Brain microvascular endothelial cell (primary cell): ENCODE results near the gene AUH.
A peak's percentile ranks its signal among the peaks of the same experiment; 100 is the strongest.

Experiments used
- DNase-seq: peaks from one replicate; pipeline ENCODE4 v3.0.0-alpha.2; 2020
- H3K27ac ChIP-seq: fragments of 250-450 bp; sonication (Bioruptor Pico); 2 replicates; pipeline ENCODE4 v1.5.1; 2020; ENCODE audit warnings: mild to moderate bottlenecking, moderate library complexity
- H3K27me3 ChIP-seq: fragments of 250-450 bp; sonication (Bioruptor Pico); replicated peaks from 2 replicates; pipeline ENCODE4 v1.5.1; 2020; ENCODE audit warnings: mild to moderate bottlenecking
- H3K36me3 ChIP-seq: fragments of 250-450 bp; sonication (Bioruptor Pico); replicated peaks from 2 replicates; pipeline ENCODE4 v1.5.1; 2020; ENCODE audit warnings: mild to moderate bottlenecking
- H3K4me3 ChIP-seq: 2 replicates; pipeline ENCODE4 v1.5.1; 2011; ENCODE audit warnings: low read depth, mild to moderate bottlenecking, control low read depth, low read length, moderate library complexity
- in situ Hi-C: cut with HindIII; loops from 2 replicates; pipeline ENCODE4 v1.10.0; 2017; ENCODE audit warnings: low sequenced_read_pairs, low pct_ligation_motif_present
- TF ChIP-seq, protein P1 (sequence below): IDR thresholded peaks from 2 replicates; pipeline ENCODE4 v1.5.1; 2011; ENCODE audit warnings: low read depth, mild to moderate bottlenecking, moderate library complexity, low read length, control low read depth, inconsistent platforms; ENCODE audit errors: missing control alignments

AUH gene

DNA sequence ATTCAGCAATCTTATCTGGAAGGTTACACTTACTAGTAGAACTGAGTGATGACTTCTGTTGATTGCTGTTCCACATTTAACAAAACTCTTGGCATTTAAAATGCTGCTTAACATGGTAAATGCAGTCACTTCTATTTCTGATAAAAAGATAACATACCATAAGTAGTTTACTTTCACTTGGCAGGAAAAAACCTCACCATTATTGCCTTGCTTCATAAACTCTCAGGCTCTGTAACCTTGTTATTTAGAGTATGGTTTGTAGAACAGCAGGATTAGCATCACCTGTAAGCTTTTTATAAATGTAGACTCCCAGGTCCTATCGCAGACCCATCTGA, 55.5 kb downstream of the AUH start:
- no peak overlapping the region for H3K27ac ChIP-seq
- no peak for DNase-seq
- TF ChIP-seq, protein P1, sequence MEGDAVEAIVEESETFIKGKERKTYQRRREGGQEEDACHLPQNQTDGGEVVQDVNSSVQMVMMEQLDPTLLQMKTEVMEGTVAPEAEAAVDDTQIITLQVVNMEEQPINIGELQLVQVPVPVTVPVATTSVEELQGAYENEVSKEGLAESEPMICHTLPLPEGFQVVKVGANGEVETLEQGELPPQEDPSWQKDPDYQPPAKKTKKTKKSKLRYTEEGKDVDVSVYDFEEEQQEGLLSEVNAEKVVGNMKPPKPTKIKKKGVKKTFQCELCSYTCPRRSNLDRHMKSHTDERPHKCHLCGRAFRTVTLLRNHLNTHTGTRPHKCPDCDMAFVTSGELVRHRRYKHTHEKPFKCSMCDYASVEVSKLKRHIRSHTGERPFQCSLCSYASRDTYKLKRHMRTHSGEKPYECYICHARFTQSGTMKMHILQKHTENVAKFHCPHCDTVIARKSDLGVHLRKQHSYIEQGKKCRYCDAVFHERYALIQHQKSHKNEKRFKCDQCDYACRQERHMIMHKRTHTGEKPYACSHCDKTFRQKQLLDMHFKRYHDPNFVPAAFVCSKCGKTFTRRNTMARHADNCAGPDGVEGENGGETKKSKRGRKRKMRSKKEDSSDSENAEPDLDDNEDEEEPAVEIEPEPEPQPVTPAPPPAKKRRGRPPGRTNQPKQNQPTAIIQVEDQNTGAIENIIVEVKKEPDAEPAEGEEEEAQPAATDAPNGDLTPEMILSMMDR: no peak
- H3K36me3 ChIP-seq: no peaks in the 10 kb centered on the region
- H3K4me3 ChIP-seq: no peak overlapping the region
- in situ Hi-C loops: no loop called here
- no peaks in the 10 kb centered on the region for H3K27me3 ChIP-seq

DNA sequence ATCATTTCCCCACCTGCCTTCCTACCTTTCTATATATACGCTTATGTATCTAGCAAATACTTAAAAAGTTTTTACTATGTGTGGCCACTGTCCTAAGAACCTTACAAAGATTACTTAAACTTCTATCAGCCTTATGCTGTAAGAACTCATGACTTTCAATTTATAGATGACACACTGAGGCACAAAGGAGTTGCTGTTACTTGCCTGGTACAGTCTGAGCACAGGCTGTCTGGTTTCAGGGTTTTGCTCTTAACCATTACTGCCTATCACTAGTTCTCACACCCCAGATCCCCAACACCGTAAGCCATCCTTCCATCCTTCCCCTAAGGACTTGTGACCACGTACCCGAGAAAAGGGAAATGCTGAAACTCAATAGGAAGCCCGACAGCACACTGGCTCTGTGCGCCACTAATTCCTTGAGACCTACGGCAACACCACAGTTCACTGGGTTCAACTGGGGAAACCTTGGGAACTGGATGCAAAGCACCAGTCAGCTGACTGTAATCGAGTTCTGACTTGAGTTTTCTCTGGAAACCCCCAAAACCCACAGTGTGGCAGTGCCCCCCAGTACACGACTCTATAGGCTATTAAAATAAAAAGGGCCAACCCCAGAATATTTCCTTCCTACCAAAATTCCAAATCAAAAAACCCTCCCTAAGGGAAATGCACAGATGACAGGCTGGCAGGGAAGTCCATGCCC, 56.0 kb downstream of the AUH start:
- H3K27ac ChIP-seq: no peak overlapping the region
- TF ChIP-seq, protein P1: no peak

DNA sequence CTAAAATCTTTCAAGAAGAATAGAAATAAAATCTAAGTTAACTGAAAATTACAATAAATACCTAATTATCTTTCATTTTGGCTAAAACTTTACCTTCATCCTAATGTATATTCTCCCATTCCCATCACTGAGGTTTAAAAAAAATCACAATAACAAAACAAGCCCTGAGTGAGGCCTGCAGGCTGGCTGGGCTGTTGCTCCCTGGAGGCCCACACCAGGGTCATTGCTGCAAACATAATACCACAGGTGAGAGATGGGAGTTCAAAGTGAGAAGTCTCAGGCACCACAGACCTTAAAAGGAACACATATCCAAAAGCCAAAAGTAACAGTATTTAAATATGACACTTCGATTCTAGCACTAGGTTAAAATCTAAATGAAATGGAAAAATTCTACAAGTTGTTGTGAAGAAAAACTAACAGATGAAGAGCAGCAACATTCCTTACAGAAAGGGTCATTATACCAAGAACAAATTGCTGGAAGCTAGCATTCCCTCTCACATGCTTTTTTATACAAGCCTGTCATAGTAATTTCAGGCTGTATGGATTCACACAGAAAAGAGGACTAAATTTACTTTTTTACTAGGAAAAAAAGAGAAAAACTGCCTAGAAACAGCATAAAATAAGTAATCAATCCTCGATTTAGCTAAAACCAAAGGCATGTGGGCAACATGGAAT, 57.8 kb downstream of the AUH start:
- H3K27ac ChIP-seq: no peak overlapping the region
- in situ Hi-C loops: no loop called here
- no peak overlapping the region for H3K4me3 ChIP-seq
- H3K27me3 ChIP-seq: no peaks in the 10 kb centered on the region
- no peak for DNase-seq
- TF ChIP-seq, protein P1: no peak
- H3K36me3 ChIP-seq: no peaks in the 10 kb centered on the region

More for the DNA sequence above, 56.0 kb downstream of the AUH start:
- Histone ChIP-seq H3K27me3 (no peaks in the 10 kb centered on the region), H3K4me3 (no peak overlapping the region), H3K36me3 (no peaks in the 10 kb centered on the region)
- no peak for DNase-seq
- in situ Hi-C loops: no loop called here

DNA sequence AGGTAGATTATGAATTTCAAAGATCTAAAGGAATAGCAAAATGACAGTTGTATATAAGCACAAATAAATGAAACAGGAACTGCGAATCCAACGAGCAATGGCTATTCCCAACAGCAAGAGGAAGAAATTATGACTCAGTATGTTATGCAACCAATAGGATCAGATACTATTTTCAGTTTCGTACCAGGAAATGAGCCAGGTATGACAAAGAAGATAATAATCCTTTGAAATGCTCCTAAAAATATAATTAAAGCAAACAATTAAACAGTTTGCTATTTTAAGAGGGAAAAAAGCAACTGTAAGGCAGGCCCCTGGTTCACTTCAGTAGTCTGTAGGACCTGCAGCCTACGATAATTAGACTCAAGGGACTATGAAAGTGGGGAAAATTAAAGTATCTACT, 58.9 kb downstream of the AUH start:
- no peak overlapping the region for H3K27ac ChIP-seq
- TF ChIP-seq, protein P1: no peak
- no peaks in the 10 kb centered on the region for H3K27me3 ChIP-seq
- H3K4me3 ChIP-seq: no peak overlapping the region
- DNase-seq: peak; percentile 43
- in situ Hi-C loops: no loop called here
- H3K36me3 ChIP-seq: no peaks in the 10 kb centered on the region

DNA sequence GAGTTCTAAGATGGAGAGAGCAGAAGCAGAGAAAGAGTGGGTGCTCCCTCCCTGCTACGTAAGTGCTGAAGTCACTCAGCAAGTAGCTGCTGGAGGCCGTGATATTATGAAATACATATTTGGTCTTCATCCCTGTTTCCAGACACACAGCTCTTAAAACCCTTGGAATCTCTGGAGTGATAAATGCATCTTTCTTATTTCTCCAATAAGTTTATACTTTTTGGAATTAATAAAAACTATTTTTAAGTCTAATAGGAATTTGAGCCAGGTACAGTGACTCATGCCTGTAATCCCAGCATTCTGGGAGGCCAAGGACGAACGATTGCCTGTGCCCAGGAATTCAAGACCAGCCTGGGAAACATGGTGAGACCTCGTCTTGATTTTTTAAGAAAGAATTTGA, 60.6 kb downstream of the AUH start:
- H3K27ac ChIP-seq: no peak overlapping the region

More for the DNA sequence above, 60.6 kb downstream of the AUH start:
- no peak for DNase-seq
- in situ Hi-C loops: no loop called here
- Histone ChIP-seq H3K4me3 (no peak overlapping the region), H3K36me3 (no peaks in the 10 kb centered on the region), H3K27me3 (no peaks in the 10 kb centered on the region)
- TF ChIP-seq, protein P1: no peak
